ENCODE measurements around the gene ACTG1. TPM values are rescaled to one million over a fixed set of nuclear protein-coding genes. Genes with fewer than 3 reads are reported as not detected.

Gene ACTG1
- polyA plus RNA-seq, 12 donors, result 527 to 2,520 (median 1,086) TPM

GRCh38 chr17:81550830-81551457, 38.3 kb upstream of the ACTG1 start:
- DNase-seq, result no peak

GRCh38 chr17:81550285-81550684, 37.7 kb upstream of the ACTG1 start:
- DNase-seq, result no peak

- DNase-seq, result no peak
Observed at GRCh38 chr17:81549826-81550225, 37.2 kb upstream of the ACTG1 start.

GRCh38 chr17:81549031-81549557, 36.5 kb upstream of the ACTG1 start:
- no peak for DNase-seq

GRCh38 chr17:81547614-81547982, 35.0 kb upstream of the ACTG1 start:
- DNase-seq, result no peak

- no peak for DNase-seq
Observed at GRCh38 chr17:81546906-81547613, 34.5 kb upstream of the ACTG1 start.

GRCh38 chr17:81545160-81545949, 32.8 kb upstream of the ACTG1 start:
- DNase-seq, result no peak

- no peak for DNase-seq
Observed at GRCh38 chr17:81544281-81544974, 31.8 kb upstream of the ACTG1 start.

- DNase-seq, result no peak
Observed at GRCh38 chr17:81543756-81544155, 31.2 kb upstream of the ACTG1 start.

GRCh38 chr17:81543339-81543675, 30.7 kb upstream of the ACTG1 start:
- no peak for DNase-seq

- DNase-seq, result no peak
Observed at GRCh38 chr17:81542431-81543338, 30.1 kb upstream of the ACTG1 start.

GRCh38 chr17:81541123-81541522, 28.5 kb upstream of the ACTG1 start:
- no peak for DNase-seq

GRCh38 chr17:81540676-81541027, 28.1 kb upstream of the ACTG1 start:
- DNase-seq, result no peak

- no peak for DNase-seq
Observed at GRCh38 chr17:81539961-81540675, 27.5 kb upstream of the ACTG1 start.

GRCh38 chr17:81539571-81539900, 26.9 kb upstream of the ACTG1 start:
- no peak for DNase-seq

- no peak for DNase-seq
Observed at GRCh38 chr17:81538651-81539570, 26.3 kb upstream of the ACTG1 start.

- DNase-seq, result no peak
Observed at GRCh38 chr17:81537856-81538555, 25.4 kb upstream of the ACTG1 start.

GRCh38 chr17:81537343-81537855, 24.8 kb upstream of the ACTG1 start:
- DNase-seq, result no peak

Data from muscle of arm (tissue), 12 donors.